Subcutaneous adipose tissue (tissue), 4 donors: ENCODE measurements around the gene ERC1. TPM values are rescaled to one million over a fixed set of nuclear protein-coding genes. Genes with fewer than 3 reads are reported as not detected.

Experiments used
- CTCF ChIP-seq: fragments of 450-650 bp; IDR thresholded peaks from one replicate; pipeline ENCODE4 v1.5.1; 2016; ENCODE audit warnings: low read depth, mild to moderate bottlenecking, control low read depth, antibody characterized with exemption, moderate library complexity
- total RNA-seq, 4 donors: library from RNA; depleted of rRNA; stranded (reverse); fragments of >200 nt; gene quantifications; one replicate each; pipeline ENCODE4 v1.1.0, GENCODE V29; 2016

Gene ERC1
- total RNA-seq, 4 donors from 2014 or later, result 40.3 to 71.8 (median 62.3) TPM

- no peak for TF ChIP-seq CTCF
Measured at GRCh38 chr12:1459339-1459738, 468.3 kb downstream of the ERC1 start.

- TF ChIP-seq CTCF, result no peak
Measured at GRCh38 chr12:1463073-1463905, 472.3 kb downstream of the ERC1 start.

GRCh38 chr12:1464925-1465324 is 473.9 kb downstream of the ERC1 start:
- TF ChIP-seq CTCF, result no peak

- TF ChIP-seq CTCF, result no peak
Measured at GRCh38 chr12:1465990-1466389, 475.0 kb downstream of the ERC1 start.

- no peak for TF ChIP-seq CTCF
Measured at GRCh38 chr12:1466481-1467154, 475.6 kb downstream of the ERC1 start.

- TF ChIP-seq CTCF, result no peak
Measured at GRCh38 chr12:1467710-1468109, 476.7 kb downstream of the ERC1 start.

GRCh38 chr12:1469070-1469469 is 478.0 kb downstream of the ERC1 start:
- TF ChIP-seq CTCF, result no peak
